Measurements from ENCODE around the gene NEGR1.

DNA sequence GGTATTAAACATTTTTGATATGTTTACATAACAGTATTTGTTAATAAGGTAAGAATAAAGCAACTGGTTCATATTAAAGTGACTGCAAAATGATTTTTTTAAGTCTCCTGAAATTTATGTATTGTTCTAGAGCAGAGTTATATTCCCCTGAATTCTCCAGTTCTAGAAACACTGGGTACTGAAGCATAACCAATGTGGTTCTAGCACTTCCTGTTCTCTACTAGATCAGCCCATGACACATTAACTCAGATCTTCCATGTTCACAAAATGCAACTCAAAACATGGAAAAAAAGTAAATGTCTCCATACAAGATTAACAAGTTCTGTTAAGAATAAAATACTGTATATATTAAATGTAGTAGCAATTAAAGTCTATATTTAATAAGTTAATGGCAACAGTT, 3.9 kb downstream of the NEGR1 start:
- TF ChIP-seq, protein P1, sequence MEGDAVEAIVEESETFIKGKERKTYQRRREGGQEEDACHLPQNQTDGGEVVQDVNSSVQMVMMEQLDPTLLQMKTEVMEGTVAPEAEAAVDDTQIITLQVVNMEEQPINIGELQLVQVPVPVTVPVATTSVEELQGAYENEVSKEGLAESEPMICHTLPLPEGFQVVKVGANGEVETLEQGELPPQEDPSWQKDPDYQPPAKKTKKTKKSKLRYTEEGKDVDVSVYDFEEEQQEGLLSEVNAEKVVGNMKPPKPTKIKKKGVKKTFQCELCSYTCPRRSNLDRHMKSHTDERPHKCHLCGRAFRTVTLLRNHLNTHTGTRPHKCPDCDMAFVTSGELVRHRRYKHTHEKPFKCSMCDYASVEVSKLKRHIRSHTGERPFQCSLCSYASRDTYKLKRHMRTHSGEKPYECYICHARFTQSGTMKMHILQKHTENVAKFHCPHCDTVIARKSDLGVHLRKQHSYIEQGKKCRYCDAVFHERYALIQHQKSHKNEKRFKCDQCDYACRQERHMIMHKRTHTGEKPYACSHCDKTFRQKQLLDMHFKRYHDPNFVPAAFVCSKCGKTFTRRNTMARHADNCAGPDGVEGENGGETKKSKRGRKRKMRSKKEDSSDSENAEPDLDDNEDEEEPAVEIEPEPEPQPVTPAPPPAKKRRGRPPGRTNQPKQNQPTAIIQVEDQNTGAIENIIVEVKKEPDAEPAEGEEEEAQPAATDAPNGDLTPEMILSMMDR (IDR thresholded peaks at IDR 0.05; ENCODE audit: poor library complexity), result no peak
- TF ChIP-seq EZH2phosphoT487 (IDR thresholded peaks at IDR 0.05; ENCODE audit: low read depth, severe bottlenecking, unreplicated experiment), result no peak

All from hepatocyte (in vitro differentiated cells).